GM19328 (cell line): ENCODE results near the gene TMEM163.
"Not testable (repeated sequence)": the region's sequence is repeated elsewhere in the genome, so short reads cannot be mapped to it uniquely, and the experiment has no call there.

Experiments used
- ATAC-seq: cut with Tn5 transposase; IDR thresholded peaks from one replicate; pipeline ENCODE4 v1.9.1; 2021; ENCODE audit warnings: mild to moderate bottlenecking, moderate library complexity; ENCODE audit not compliant: unreplicated experiment

Gene TMEM163

GRCh38 chr2:134667081-134667480 lies 51.7 kb downstream of the TMEM163 start:
- no peak for ATAC-seq

- no peak for ATAC-seq
Measured at GRCh38 chr2:134665727-134666506, 52.9 kb downstream of the TMEM163 start.

GRCh38 chr2:134663451-134664450 lies 55.0 kb downstream of the TMEM163 start:
- ATAC-seq, result no peak

- ATAC-seq, result no peak
Measured at GRCh38 chr2:134662751-134663150, 56.0 kb downstream of the TMEM163 start.

GRCh38 chr2:134660626-134661402 lies 58.0 kb downstream of the TMEM163 start:
- ATAC-seq, result no peak

- no peak for ATAC-seq
Measured at GRCh38 chr2:134659724-134660123, 59.1 kb downstream of the TMEM163 start.

GRCh38 chr2:134657650-134658250 lies 61.0 kb downstream of the TMEM163 start:
- ATAC-seq, result no peak

GRCh38 chr2:134656391-134656790 lies 62.4 kb downstream of the TMEM163 start:
- not testable (repeated sequence) for ATAC-seq

GRCh38 chr2:134648586-134648985 lies 70.2 kb downstream of the TMEM163 start:
- no peak for ATAC-seq

GRCh38 chr2:134647607-134648256 lies 71.1 kb downstream of the TMEM163 start:
- ATAC-seq, result no peak

- ATAC-seq, result no peak
Measured at GRCh38 chr2:134642938-134643337, 75.9 kb downstream of the TMEM163 start.

- no peak for ATAC-seq
Measured at GRCh38 chr2:134640494-134640893, 78.3 kb downstream of the TMEM163 start.

- ATAC-seq, result no peak
Measured at GRCh38 chr2:134639265-134639664, 79.5 kb downstream of the TMEM163 start.

- no peak for ATAC-seq
Measured at GRCh38 chr2:134636714-134637113, 82.1 kb downstream of the TMEM163 start.

GRCh38 chr2:134634054-134634753 lies 84.6 kb downstream of the TMEM163 start:
- no peak for ATAC-seq

GRCh38 chr2:134630504-134631159 lies 88.2 kb downstream of the TMEM163 start:
- ATAC-seq, result no peak

GRCh38 chr2:134628453-134628852 lies 90.3 kb downstream of the TMEM163 start:
- no peak for ATAC-seq

GRCh38 chr2:134626781-134627180 lies 92.0 kb downstream of the TMEM163 start:
- ATAC-seq, result no peak

GRCh38 chr2:134625311-134625710 lies 93.5 kb downstream of the TMEM163 start:
- no peak for ATAC-seq
